Breast epithelium (tissue), 3 donors: ENCODE results near the gene GPC6.

Experiments
- POLR2AphosphoS5 ChIP-seq, 3 donors: sonication (generic); formaldehyde crosslinking; IDR thresholded peaks; one replicate each; pipeline ENCODE4 v1.6.1; 2017; ENCODE audit warnings: antibody characterized with exemption in 3 of 3
- TF ChIP-seq, protein P1 (sequence below), 3 donors: fragments of 450-650 bp; IDR thresholded peaks; one replicate each; pipeline ENCODE4 v1.5.1; 2016 to 2017; ENCODE audit warnings: antibody characterized with exemption in 3 of 3, mild to moderate bottlenecking in 3 of 3, moderate library complexity in 3 of 3

- no peak for TF ChIP-seq POLR2AphosphoS5 (IDR thresholded peaks at IDR 0.05)
- TF ChIP-seq, protein P1, sequence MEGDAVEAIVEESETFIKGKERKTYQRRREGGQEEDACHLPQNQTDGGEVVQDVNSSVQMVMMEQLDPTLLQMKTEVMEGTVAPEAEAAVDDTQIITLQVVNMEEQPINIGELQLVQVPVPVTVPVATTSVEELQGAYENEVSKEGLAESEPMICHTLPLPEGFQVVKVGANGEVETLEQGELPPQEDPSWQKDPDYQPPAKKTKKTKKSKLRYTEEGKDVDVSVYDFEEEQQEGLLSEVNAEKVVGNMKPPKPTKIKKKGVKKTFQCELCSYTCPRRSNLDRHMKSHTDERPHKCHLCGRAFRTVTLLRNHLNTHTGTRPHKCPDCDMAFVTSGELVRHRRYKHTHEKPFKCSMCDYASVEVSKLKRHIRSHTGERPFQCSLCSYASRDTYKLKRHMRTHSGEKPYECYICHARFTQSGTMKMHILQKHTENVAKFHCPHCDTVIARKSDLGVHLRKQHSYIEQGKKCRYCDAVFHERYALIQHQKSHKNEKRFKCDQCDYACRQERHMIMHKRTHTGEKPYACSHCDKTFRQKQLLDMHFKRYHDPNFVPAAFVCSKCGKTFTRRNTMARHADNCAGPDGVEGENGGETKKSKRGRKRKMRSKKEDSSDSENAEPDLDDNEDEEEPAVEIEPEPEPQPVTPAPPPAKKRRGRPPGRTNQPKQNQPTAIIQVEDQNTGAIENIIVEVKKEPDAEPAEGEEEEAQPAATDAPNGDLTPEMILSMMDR (IDR thresholded peaks at IDR 0.05) = no peak
Measured at GRCh38 chr13:93231867-93232266, 5.3 kb downstream of the GPC6 start.
